ENCODE measurements around the gene PIH1D1. TPM values are rescaled to one million over a fixed set of nuclear protein-coding genes. Genes with fewer than 3 reads are reported as not detected.

PIH1D1 gene
- total RNA-seq, 1 donor from 2014 or later: 130 TPM

- no peak for TF ChIP-seq CTCF (conservative IDR thresholded peaks at IDR 0.05; ENCODE audit: low read depth, low read length)
- no peak overlapping the region for H3K4me3 ChIP-seq (ENCODE audit: low read depth, low read length)
- DNase-seq (ENCODE audit: low read depth): no peak
Measured at GRCh38 chr19:49440439-49441209, 11.0 kb downstream of the PIH1D1 start.

GRCh38 chr19:49439836-49440235, 11.8 kb downstream of the PIH1D1 start:
- DNase-seq (ENCODE audit: low read depth): no peak
- TF ChIP-seq CTCF (conservative IDR thresholded peaks at IDR 0.05; ENCODE audit: low read depth, low read length): no peak
- no peak overlapping the region for H3K4me3 ChIP-seq (ENCODE audit: low read depth, low read length)

- no peak overlapping the region for H3K4me3 ChIP-seq (ENCODE audit: low read depth, low read length)
- no peak for DNase-seq (ENCODE audit: low read depth)
- no peak for TF ChIP-seq CTCF (conservative IDR thresholded peaks at IDR 0.05; ENCODE audit: low read depth, low read length)
Measured at GRCh38 chr19:49438261-49438660, 13.4 kb downstream of the PIH1D1 start.

GRCh38 chr19:49437231-49437630, 14.4 kb downstream of the PIH1D1 start:
- no peak overlapping the region for H3K4me3 ChIP-seq (ENCODE audit: low read depth, low read length)
- TF ChIP-seq CTCF (conservative IDR thresholded peaks at IDR 0.05; ENCODE audit: low read depth, low read length): no peak
- DNase-seq (ENCODE audit: low read depth): no peak

- no peak for TF ChIP-seq CTCF (conservative IDR thresholded peaks at IDR 0.05; ENCODE audit: low read depth, low read length)
- DNase-seq (ENCODE audit: low read depth): no peak
Measured at GRCh38 chr19:49436381-49437017, 15.1 kb downstream of the PIH1D1 start.

GRCh38 chr19:49435670-49436069, 15.9 kb downstream of the PIH1D1 start:
- TF ChIP-seq CTCF (conservative IDR thresholded peaks at IDR 0.05; ENCODE audit: low read depth, low read length): no peak

More at GRCh38 chr19:49436381-49437017, 15.1 kb downstream of the PIH1D1 start:
- H3K4me3 ChIP-seq (ENCODE audit: low read depth, low read length): no peak overlapping the region

More at GRCh38 chr19:49435670-49436069, 15.9 kb downstream of the PIH1D1 start:
- no peak overlapping the region for H3K4me3 ChIP-seq (ENCODE audit: low read depth, low read length)
- no peak for DNase-seq (ENCODE audit: low read depth)

Data from epithelial cell of proximal tubule (primary cell).